ENCODE measurements around the gene SULT1A3. TPM values are rescaled to one million over a fixed set of nuclear protein-coding genes. Genes with fewer than 3 reads are reported as not detected.
"Not testable (repeated sequence)": the region's sequence is repeated elsewhere in the genome, so short reads cannot be mapped to it uniquely, and the experiment has no call there.

Gene SULT1A3
- total and polyA plus RNA-seq, 2 experiments from 2014 or later, result 11.2 to 17.4 TPM

DNA sequence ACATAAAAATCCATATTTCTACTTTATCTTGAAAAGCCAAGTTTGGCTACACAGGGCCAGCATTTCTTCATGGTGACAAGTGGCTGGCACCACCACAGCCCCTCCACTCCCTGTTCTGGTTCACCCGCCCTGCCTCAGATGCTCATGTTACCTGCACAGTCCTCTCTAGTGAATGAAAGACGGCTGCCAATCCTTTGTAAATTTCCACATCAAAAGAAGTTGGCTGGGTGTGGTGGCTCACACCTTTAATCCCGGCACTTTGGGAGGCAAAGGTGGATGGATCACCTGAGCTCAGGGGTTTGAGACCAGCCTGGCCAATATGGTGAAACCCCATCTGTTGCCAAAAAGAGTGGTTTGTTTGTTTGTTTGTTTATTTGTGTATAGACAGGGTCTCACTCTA is 35.5 kb upstream of the SULT1A3 start:
- H3K4me2 ChIP-seq, result no peak overlapping the region
- no peak overlapping the region for H3K4me3 Mint-ChIP-seq
- no peak overlapping the region for H3K27ac ChIP-seq (ENCODE audit: low read depth)
- peaks cover 4% of the 10 kb centered on the region for H3K27me3 Mint-ChIP-seq (ENCODE audit: insufficient read depth, low read depth, poor library complexity)
- no peaks in the 10 kb centered on the region for H4K20me1 ChIP-seq (replicated peaks; ENCODE audit: insufficient read depth)
- H3K4me3 ChIP-seq, result no peak overlapping the region
- no peaks in the 10 kb centered on the region for H3K79me2 ChIP-seq (replicated peaks; ENCODE audit: insufficient read depth)
- H3K36me3 ChIP-seq (ENCODE audit: insufficient read depth), result no peaks in the 10 kb centered on the region
- ATAC-seq, result no peak
- no peak overlapping the region for H3K27ac Mint-ChIP-seq
- H3K9me3 Mint-ChIP-seq, result peaks cover 13% of the 10 kb centered on the region
- H3K4me1 Mint-ChIP-seq, result no peaks in the 10 kb centered on the region
- H3F3A ChIP-seq (replicated peaks; ENCODE audit: low read depth), result no peaks in the 10 kb centered on the region
- no peak for DNase-seq (ENCODE audit: low spot score)
- no peaks in the 10 kb centered on the region for H3K9me2 ChIP-seq (ENCODE audit: insufficient read depth)
- H3K4me1 ChIP-seq (ENCODE audit: insufficient read depth), result no peaks in the 10 kb centered on the region
- no peaks in the 10 kb centered on the region for H3K27me3 ChIP-seq (ENCODE audit: insufficient read depth)
- H2AFZ ChIP-seq, result no peak overlapping the region
- H3K36me3 Mint-ChIP-seq (ENCODE audit: low read depth), result peaks cover 3% of the 10 kb centered on the region
- TF ChIP-seq, protein P1, sequence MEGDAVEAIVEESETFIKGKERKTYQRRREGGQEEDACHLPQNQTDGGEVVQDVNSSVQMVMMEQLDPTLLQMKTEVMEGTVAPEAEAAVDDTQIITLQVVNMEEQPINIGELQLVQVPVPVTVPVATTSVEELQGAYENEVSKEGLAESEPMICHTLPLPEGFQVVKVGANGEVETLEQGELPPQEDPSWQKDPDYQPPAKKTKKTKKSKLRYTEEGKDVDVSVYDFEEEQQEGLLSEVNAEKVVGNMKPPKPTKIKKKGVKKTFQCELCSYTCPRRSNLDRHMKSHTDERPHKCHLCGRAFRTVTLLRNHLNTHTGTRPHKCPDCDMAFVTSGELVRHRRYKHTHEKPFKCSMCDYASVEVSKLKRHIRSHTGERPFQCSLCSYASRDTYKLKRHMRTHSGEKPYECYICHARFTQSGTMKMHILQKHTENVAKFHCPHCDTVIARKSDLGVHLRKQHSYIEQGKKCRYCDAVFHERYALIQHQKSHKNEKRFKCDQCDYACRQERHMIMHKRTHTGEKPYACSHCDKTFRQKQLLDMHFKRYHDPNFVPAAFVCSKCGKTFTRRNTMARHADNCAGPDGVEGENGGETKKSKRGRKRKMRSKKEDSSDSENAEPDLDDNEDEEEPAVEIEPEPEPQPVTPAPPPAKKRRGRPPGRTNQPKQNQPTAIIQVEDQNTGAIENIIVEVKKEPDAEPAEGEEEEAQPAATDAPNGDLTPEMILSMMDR (conservative IDR thresholded peaks at IDR 0.05; ENCODE audit: low read depth in 2 of 2), result no peak
- no peak for TF ChIP-seq NANOG (IDR thresholded peaks at IDR 0.05; ENCODE audit: borderline replicate concordance)
- TF ChIP-seq ZNF114 (CRISPR knock-in tag; IDR thresholded peaks at IDR 0.05), result no peak
- TF ChIP-seq STAT1 (IDR thresholded peaks at IDR 0.05; ENCODE audit: unreplicated experiment), result no peak

DNA sequence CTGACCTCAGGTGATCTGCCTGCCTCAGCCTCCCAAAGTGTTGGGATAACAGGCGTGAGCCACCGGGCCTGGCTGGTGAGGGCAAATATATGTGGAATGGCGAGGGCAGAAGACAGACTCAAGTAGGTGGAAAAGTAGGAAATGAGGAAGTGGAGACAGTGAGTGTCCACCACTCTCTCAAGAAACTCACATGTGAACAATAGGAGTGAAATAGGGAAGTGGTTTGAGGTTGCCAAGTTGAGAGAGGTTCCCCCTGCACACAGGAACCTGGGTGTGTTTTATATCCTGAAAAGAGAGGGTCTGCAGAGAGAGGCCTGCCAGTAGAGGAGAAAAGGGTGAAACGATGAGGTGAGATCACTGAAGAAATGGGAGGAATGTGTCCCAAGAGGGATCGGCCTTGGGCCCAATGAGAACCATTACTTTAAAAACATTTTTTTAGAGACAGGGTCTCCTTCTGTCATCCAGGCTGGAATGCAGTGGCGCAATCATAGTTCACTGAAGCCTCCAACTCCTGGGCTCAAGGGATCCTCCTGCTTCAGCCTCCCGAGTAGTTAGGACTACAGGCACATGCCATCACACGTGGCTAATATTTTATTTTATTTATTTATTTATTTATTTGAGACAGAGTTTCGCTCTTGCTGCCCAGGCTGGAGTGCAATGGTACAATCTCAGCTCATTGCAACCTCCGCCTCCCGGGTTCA is 32.7 kb upstream of the SULT1A3 start:
- Histone ChIP-seq H3K4me3 (no peak overlapping the region), H3K9me2 (ENCODE audit: insufficient read depth) (no peaks in the 10 kb centered on the region), H2AFZ (no peak overlapping the region), H3K4me2 (no peak overlapping the region), H3F3A (replicated peaks; ENCODE audit: low read depth) (no peaks in the 10 kb centered on the region), H3K27ac (ENCODE audit: low read depth) (no peak overlapping the region), H3K36me3 (ENCODE audit: insufficient read depth) (no peaks in the 10 kb centered on the region), H4K20me1 (replicated peaks; ENCODE audit: insufficient read depth) (no peaks in the 10 kb centered on the region), H3K27me3 (ENCODE audit: insufficient read depth) (no peaks in the 10 kb centered on the region), H3K4me1 (ENCODE audit: insufficient read depth) (no peaks in the 10 kb centered on the region), H3K79me2 (replicated peaks; ENCODE audit: insufficient read depth) (no peaks in the 10 kb centered on the region)
- no peak for ATAC-seq
- Mint-ChIP-seq H3K27ac (no peak overlapping the region), H3K4me1 (no peaks in the 10 kb centered on the region), H3K36me3 (ENCODE audit: low read depth) (peaks cover 3% of the 10 kb centered on the region), H3K9me3 (peaks cover 15% of the 10 kb centered on the region), H3K4me3 (no peak overlapping the region), H3K27me3 (ENCODE audit: insufficient read depth, low read depth, poor library complexity) (peaks cover 6% of the 10 kb centered on the region)
- TF ChIP-seq ZNF114 (CRISPR knock-in tag; IDR thresholded peaks at IDR 0.05) (no peak), STAT1 (IDR thresholded peaks at IDR 0.05; ENCODE audit: unreplicated experiment) (no peak), NANOG (IDR thresholded peaks at IDR 0.05; ENCODE audit: borderline replicate concordance) (no peak), CREB1 (CRISPR knock-in tag; IDR thresholded peaks at IDR 0.05; ENCODE audit: low read depth) (no peak), JUNB (IDR thresholded peaks at IDR 0.05; ENCODE audit: unreplicated experiment) (no peak)
- TF ChIP-seq, protein P1 (conservative IDR thresholded peaks at IDR 0.05; ENCODE audit: low read depth in 2 of 2), result no peak
- no peak for DNase-seq (ENCODE audit: low spot score)

- not testable (repeated sequence) for H3K36me3 Mint-ChIP-seq (ENCODE audit: low read depth); H3K27ac Mint-ChIP-seq; H2AFZ ChIP-seq; H3K4me1 Mint-ChIP-seq; H3F3A ChIP-seq (replicated peaks; ENCODE audit: low read depth); H3K4me2 ChIP-seq; H3K4me1 ChIP-seq (ENCODE audit: insufficient read depth); H3K9me2 ChIP-seq (ENCODE audit: insufficient read depth); H3K27me3 ChIP-seq (ENCODE audit: insufficient read depth); H3K4me3 ChIP-seq; H3K79me2 ChIP-seq (replicated peaks; ENCODE audit: insufficient read depth); H3K27ac ChIP-seq (ENCODE audit: low read depth); ATAC-seq; H3K4me3 Mint-ChIP-seq; DNase-seq (ENCODE audit: low spot score); H4K20me1 ChIP-seq (replicated peaks; ENCODE audit: insufficient read depth); H3K36me3 ChIP-seq (ENCODE audit: insufficient read depth)
- H3K27me3 Mint-ChIP-seq (ENCODE audit: insufficient read depth, low read depth, poor library complexity), result peaks cover 10% of the 10 kb centered on the region
- H3K9me3 Mint-ChIP-seq, result peaks cover 19% of the 10 kb centered on the region
Observed at GRCh38 chr16:30168746-30169145, 30.3 kb upstream of the SULT1A3 start.

- H3K36me3 Mint-ChIP-seq (ENCODE audit: low read depth); H3K4me3 ChIP-seq; H3K27ac ChIP-seq (ENCODE audit: low read depth); ATAC-seq; H2AFZ ChIP-seq; H3K4me1 Mint-ChIP-seq; H3F3A ChIP-seq (replicated peaks; ENCODE audit: low read depth); H3K27ac Mint-ChIP-seq; DNase-seq (ENCODE audit: low spot score); H4K20me1 ChIP-seq (replicated peaks; ENCODE audit: insufficient read depth); H3K4me1 ChIP-seq (ENCODE audit: insufficient read depth); H3K9me2 ChIP-seq (ENCODE audit: insufficient read depth); H3K4me3 Mint-ChIP-seq; H3K27me3 ChIP-seq (ENCODE audit: insufficient read depth); H3K36me3 ChIP-seq (ENCODE audit: insufficient read depth); H3K4me2 ChIP-seq; H3K79me2 ChIP-seq (replicated peaks; ENCODE audit: insufficient read depth): not testable (repeated sequence)
- Mint-ChIP-seq H3K27me3 (ENCODE audit: insufficient read depth, low read depth, poor library complexity) (peaks cover 10% of the 10 kb centered on the region), H3K9me3 (peaks cover 19% of the 10 kb centered on the region)
Observed at GRCh38 chr16:30169416-30169815, 29.6 kb upstream of the SULT1A3 start.
